ENCODE data around the gene MTHFR.

DNA sequence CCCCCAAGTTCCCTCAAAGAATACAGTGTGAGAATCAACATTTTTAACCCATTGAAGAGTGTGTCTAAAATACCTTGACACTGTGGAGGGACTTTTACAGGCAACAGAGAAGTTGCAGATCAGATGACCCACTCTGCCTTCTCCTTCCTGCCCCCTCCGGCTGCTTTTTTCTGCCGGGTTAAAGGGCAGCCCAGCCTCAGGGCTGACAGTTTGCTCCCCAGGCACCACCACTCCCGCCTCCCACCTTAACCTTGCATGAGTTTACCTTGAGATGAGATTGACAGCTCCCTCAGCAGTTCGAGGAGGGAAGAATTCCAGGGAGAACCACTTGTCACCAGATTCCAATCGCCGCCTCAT is 3.2 kb downstream of the MTHFR start:
- no peak for TF ChIP-seq EZH2 (IDR thresholded peaks at IDR 0.05; ENCODE audit: insufficient read depth, low read length)
- TF ChIP-seq, protein P1, sequence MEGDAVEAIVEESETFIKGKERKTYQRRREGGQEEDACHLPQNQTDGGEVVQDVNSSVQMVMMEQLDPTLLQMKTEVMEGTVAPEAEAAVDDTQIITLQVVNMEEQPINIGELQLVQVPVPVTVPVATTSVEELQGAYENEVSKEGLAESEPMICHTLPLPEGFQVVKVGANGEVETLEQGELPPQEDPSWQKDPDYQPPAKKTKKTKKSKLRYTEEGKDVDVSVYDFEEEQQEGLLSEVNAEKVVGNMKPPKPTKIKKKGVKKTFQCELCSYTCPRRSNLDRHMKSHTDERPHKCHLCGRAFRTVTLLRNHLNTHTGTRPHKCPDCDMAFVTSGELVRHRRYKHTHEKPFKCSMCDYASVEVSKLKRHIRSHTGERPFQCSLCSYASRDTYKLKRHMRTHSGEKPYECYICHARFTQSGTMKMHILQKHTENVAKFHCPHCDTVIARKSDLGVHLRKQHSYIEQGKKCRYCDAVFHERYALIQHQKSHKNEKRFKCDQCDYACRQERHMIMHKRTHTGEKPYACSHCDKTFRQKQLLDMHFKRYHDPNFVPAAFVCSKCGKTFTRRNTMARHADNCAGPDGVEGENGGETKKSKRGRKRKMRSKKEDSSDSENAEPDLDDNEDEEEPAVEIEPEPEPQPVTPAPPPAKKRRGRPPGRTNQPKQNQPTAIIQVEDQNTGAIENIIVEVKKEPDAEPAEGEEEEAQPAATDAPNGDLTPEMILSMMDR (IDR thresholded peaks at IDR 0.05; ENCODE audit: insufficient read depth, low read depth, low read length) = no peak

Measured in astrocyte (in vitro differentiated cells and primary cell).